GM19025 (cell line): ENCODE measurements around the gene HOXB9.

Source experiments
- ATAC-seq: cut with Tn5 transposase; IDR thresholded peaks from one replicate; pipeline ENCODE4 v1.9.1; 2021; ENCODE audit warnings: mild to moderate bottlenecking, low read depth, moderate library complexity; ENCODE audit not compliant: unreplicated experiment

Gene HOXB9

DNA sequence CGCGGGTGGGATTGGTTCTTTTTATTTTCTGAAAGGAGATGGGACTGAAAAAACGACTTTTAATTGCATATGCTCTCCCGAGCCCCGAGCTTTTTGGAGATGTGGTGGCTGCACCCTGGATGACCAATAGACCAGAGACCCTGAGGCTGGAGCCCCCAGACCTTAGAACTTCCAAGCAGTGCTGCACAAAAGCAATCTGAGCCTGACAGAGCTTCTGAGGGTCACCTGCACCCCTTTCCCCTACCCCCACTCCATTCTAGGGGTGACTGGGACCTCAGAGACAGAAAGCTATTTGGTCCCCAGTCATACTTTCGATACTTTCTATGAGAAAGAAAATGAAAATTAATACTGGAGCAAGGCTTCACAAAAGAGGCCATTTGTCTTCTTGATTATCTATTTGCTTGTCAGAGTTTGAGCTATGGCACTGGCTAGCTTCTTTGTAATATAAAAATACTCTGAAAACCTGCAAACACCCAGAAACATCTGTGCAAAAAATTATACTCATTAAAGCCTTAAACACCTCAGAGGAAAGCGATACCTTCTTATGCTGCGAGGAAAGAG lies 51.6 kb downstream of the HOXB9 start:
- no peak for ATAC-seq

- no peak for ATAC-seq
Observed at GRCh38 chr17:48571826-48572417, 54.2 kb downstream of the HOXB9 start.
